ENCODE measurements around the gene RHOF.

The RHOF gene

GRCh38 chr12:121729021-121729420, 64.5 kb downstream of the RHOF start:
- no peaks in the 10 kb centered on the region for H3K9me3 ChIP-seq (ENCODE audit: control insufficient read depth, low read length)
- H3K4me3 ChIP-seq (ENCODE audit: low read length), result no peak overlapping the region
- no peaks in the 10 kb centered on the region for H3K4me1 ChIP-seq (ENCODE audit: control insufficient read depth, insufficient read depth, low read length)
- H3K27me3 ChIP-seq (ENCODE audit: control insufficient read depth, insufficient read depth, low read length), result no peaks in the 10 kb centered on the region
- H3K9ac ChIP-seq (ENCODE audit: low read length), result no peak overlapping the region
- H3K36me3 ChIP-seq (ENCODE audit: control insufficient read depth, insufficient read depth, low read length), result no peaks in the 10 kb centered on the region
